Brain pericyte (primary cell): ENCODE results near the gene EI24.

Experiments
- DNase-seq: peaks from one replicate; pipeline ENCODE4 v3.0.0-alpha.2; 2012; ENCODE audit warnings: low read depth, low spot score

EI24 gene

GRCh38 chr11:125579811-125580210 lies 10.5 kb downstream of the EI24 start:
- no peak for DNase-seq

GRCh38 chr11:125583496-125583895 lies 14.2 kb downstream of the EI24 start:
- no peak for DNase-seq

GRCh38 chr11:125585487-125585886 lies 16.2 kb downstream of the EI24 start:
- DNase-seq = no peak

GRCh38 chr11:125586623-125587022 lies 17.3 kb downstream of the EI24 start:
- no peak for DNase-seq

- DNase-seq = no peak
Measured at GRCh38 chr11:125587480-125587879, 18.2 kb downstream of the EI24 start.

GRCh38 chr11:125588505-125588904 lies 19.2 kb downstream of the EI24 start:
- DNase-seq = no peak

- peak; percentile 26 for DNase-seq
Measured at GRCh38 chr11:125591649-125592304, 22.5 kb downstream of the EI24 start.

GRCh38 chr11:125592305-125593113 lies 23.2 kb downstream of the EI24 start, which contains the start of gene STT3A:
Gene STT3A, plus strand, starts transcription at chr11:125592852. Its CDS starts 3,064 bp downstream, at chr11:125595916.
- peak; percentile 100 for DNase-seq

- DNase-seq = no peak
Measured at GRCh38 chr11:125593114-125593820, 24.0 kb downstream of the EI24 start.

- DNase-seq = no peak
Measured at GRCh38 chr11:125594958-125595357, 25.7 kb downstream of the EI24 start.

GRCh38 chr11:125600663-125601062 lies 31.4 kb downstream of the EI24 start:
- no peak for DNase-seq

- DNase-seq = no peak
Measured at GRCh38 chr11:125603207-125603606, 33.9 kb downstream of the EI24 start.

- no peak for DNase-seq
Measured at GRCh38 chr11:125605417-125605816, 36.1 kb downstream of the EI24 start.

- no peak for DNase-seq
Measured at GRCh38 chr11:125609545-125609944, 40.3 kb downstream of the EI24 start.

- no peak for DNase-seq
Measured at GRCh38 chr11:125618383-125618782, 49.1 kb downstream of the EI24 start.

- no peak for DNase-seq
Measured at GRCh38 chr11:125621995-125622394, 52.7 kb downstream of the EI24 start.

GRCh38 chr11:125623064-125623463 lies 53.8 kb downstream of the EI24 start:
- no peak for DNase-seq

- no peak for DNase-seq
Measured at GRCh38 chr11:125624756-125625213, 55.5 kb downstream of the EI24 start, which contains the start of gene CHEK1. Gene CHEK1, plus strand, starts transcription at chr11:125625163. Its CDS starts 1,606 bp downstream, at chr11:125626769.

GRCh38 chr11:125625225-125625629 lies 56.0 kb downstream of the EI24 start:
- no peak for DNase-seq

- DNase-seq = peak; percentile 76
Measured at GRCh38 chr11:125625630-125626287, 56.5 kb downstream of the EI24 start.

GRCh38 chr11:125626288-125626950 lies 57.1 kb downstream of the EI24 start:
- peak; percentile 15 for DNase-seq
